Measurements from ENCODE around the gene CUBN.

CUBN gene

DNA sequence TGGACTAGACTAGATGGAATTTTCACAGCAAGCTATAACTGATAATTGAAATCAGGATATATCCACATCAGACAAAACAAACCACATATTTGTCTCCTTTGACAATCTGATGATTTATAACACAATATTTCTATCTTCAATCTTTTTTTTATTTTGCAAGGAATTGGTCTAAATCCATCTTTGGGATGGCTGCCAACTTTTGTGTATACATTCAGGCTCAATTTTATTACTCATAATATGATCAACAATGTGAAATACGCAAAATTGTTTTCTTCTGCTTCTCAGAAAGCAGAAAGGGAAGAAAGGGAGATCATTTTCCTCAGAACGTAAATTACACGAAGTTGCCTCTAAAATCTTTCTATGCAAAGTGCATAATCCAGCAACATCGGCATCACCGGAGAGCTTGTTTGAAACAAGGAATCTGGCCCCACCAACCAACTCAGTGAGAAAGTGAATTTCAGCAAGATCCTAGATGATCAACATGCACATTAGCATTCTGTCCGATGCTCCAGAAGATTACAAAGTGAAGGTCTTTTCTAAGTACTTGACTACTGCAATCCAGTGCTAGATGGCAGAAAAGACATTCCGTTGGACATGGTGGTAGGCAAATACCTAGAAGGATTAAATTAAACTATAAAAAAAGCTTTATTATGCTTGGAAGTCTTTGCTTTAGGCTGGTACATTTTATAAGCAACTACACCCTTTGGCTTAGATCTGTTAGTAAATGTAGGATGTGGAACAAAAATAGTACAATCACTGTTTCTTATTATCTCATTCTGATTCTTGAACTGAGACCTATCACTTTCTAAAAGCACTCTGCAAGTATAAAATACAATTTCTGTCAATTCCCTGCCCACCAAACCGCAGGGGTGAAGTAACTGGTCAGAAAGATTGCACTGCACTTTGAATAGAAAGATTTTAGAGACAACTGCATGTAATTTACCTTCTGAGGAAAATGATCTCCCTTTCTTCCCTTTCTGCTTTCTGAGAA is 186.0 kb downstream of the CUBN start:
- TF ChIP-seq SPI1 (IDR thresholded peaks at IDR 0.05; ENCODE audit: borderline replicate concordance, low read depth) (no peak), GABPA (IDR thresholded peaks at IDR 0.05; ENCODE audit: low read depth) (no peak), POLR2AphosphoS5 (IDR thresholded peaks at IDR 0.05; ENCODE audit: low read depth) (no peak)
- TF ChIP-seq, protein P1, sequence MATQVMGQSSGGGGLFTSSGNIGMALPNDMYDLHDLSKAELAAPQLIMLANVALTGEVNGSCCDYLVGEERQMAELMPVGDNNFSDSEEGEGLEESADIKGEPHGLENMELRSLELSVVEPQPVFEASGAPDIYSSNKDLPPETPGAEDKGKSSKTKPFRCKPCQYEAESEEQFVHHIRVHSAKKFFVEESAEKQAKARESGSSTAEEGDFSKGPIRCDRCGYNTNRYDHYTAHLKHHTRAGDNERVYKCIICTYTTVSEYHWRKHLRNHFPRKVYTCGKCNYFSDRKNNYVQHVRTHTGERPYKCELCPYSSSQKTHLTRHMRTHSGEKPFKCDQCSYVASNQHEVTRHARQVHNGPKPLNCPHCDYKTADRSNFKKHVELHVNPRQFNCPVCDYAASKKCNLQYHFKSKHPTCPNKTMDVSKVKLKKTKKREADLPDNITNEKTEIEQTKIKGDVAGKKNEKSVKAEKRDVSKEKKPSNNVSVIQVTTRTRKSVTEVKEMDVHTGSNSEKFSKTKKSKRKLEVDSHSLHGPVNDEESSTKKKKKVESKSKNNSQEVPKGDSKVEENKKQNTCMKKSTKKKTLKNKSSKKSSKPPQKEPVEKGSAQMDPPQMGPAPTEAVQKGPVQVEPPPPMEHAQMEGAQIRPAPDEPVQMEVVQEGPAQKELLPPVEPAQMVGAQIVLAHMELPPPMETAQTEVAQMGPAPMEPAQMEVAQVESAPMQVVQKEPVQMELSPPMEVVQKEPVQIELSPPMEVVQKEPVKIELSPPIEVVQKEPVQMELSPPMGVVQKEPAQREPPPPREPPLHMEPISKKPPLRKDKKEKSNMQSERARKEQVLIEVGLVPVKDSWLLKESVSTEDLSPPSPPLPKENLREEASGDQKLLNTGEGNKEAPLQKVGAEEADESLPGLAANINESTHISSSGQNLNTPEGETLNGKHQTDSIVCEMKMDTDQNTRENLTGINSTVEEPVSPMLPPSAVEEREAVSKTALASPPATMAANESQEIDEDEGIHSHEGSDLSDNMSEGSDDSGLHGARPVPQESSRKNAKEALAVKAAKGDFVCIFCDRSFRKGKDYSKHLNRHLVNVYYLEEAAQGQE (IDR thresholded peaks at IDR 0.05; ENCODE audit: insufficient replicate concordance, low read depth) = no peak
- TF ChIP-seq, protein P2, sequence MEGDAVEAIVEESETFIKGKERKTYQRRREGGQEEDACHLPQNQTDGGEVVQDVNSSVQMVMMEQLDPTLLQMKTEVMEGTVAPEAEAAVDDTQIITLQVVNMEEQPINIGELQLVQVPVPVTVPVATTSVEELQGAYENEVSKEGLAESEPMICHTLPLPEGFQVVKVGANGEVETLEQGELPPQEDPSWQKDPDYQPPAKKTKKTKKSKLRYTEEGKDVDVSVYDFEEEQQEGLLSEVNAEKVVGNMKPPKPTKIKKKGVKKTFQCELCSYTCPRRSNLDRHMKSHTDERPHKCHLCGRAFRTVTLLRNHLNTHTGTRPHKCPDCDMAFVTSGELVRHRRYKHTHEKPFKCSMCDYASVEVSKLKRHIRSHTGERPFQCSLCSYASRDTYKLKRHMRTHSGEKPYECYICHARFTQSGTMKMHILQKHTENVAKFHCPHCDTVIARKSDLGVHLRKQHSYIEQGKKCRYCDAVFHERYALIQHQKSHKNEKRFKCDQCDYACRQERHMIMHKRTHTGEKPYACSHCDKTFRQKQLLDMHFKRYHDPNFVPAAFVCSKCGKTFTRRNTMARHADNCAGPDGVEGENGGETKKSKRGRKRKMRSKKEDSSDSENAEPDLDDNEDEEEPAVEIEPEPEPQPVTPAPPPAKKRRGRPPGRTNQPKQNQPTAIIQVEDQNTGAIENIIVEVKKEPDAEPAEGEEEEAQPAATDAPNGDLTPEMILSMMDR (IDR thresholded peaks at IDR 0.05; ENCODE audit: insufficient read depth, low read length) = no peak
- DNase-seq (ENCODE audit: low read depth in 1 of 2, low spot score in 1 of 2) = no peak
- no peak overlapping the region for H3K27ac ChIP-seq (replicated peaks)
- H3K4me3 ChIP-seq (replicated peaks; ENCODE audit: insufficient read depth, low read length) = no peak overlapping the region
- H3K27me3 ChIP-seq (ENCODE audit: insufficient read depth, poor library complexity, severe bottlenecking) = no peaks in the 10 kb centered on the region

DNA sequence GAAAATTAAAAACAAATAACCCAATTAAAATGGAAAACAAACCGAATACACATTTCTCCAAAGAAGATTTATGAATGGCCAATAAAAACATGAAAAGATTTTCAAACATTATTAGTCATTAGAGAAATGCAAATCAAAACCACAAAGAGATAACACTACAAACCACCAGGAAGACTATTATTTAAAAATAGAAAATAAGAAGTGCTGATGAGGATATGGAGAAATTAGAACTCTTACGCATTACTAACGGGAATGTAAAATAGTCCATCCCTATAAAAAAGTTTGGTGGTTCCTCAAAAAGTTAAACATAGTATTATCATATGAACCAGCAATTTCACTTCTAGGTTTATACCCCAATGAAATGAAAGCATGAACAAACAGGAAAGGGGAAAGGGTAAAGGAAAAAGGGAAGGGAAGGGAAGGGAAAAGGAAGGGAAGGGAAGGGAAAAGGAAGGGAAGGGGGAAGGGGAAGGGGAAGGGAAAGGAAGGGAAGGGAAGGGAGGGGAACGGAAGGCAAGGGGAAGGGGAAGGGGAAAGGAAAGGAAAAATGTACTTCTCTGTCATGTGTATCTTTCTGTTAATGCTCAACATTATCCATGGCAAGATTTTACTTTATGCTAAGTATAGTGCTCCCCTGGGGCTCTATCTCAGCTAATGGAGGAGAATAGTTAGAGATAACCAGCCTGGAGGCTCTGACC is 187.1 kb downstream of the CUBN start:
- Histone ChIP-seq H3K4me3 (replicated peaks; ENCODE audit: insufficient read depth, low read length) (no peak overlapping the region), H3K27me3 (ENCODE audit: insufficient read depth, poor library complexity, severe bottlenecking) (no peaks in the 10 kb centered on the region), H3K27ac (replicated peaks) (no peak overlapping the region)
- no peak for TF ChIP-seq POLR2AphosphoS5 (IDR thresholded peaks at IDR 0.05; ENCODE audit: low read depth)
- TF ChIP-seq, protein P2 (IDR thresholded peaks at IDR 0.05; ENCODE audit: insufficient read depth, low read length) = no peak
- TF ChIP-seq SPI1 (IDR thresholded peaks at IDR 0.05; ENCODE audit: borderline replicate concordance, low read depth) = no peak
- TF ChIP-seq, protein P1 (IDR thresholded peaks at IDR 0.05; ENCODE audit: insufficient replicate concordance, low read depth) = no peak
- no peak for TF ChIP-seq GABPA (IDR thresholded peaks at IDR 0.05; ENCODE audit: low read depth)
- DNase-seq (ENCODE audit: low read depth in 1 of 2, low spot score in 1 of 2) = no peak

DNA sequence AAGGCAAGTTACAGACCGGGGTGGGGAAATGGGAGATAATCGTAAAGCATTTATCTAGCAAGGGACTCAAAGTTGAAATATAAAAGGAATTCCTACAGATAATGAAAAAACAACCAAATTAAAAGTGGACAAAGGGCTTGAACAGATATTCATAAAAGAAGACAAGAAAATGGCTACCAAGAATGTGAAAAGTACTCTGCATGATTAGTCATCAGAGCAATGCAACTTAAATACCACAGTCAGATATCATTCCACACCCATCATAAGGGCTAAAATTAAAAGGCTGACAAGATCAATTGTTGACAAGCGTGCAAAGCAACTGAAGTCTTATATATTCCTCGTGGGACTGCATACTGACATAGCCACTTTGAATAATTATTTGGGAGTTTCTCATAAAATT is 187.7 kb downstream of the CUBN start:
- TF ChIP-seq, protein P2 (IDR thresholded peaks at IDR 0.05; ENCODE audit: insufficient read depth, low read length) = no peak
- TF ChIP-seq GABPA (IDR thresholded peaks at IDR 0.05; ENCODE audit: low read depth) = no peak
- TF ChIP-seq, protein P1 (IDR thresholded peaks at IDR 0.05; ENCODE audit: insufficient replicate concordance, low read depth) = no peak
- TF ChIP-seq SPI1 (IDR thresholded peaks at IDR 0.05; ENCODE audit: borderline replicate concordance, low read depth) = no peak
- no peak for TF ChIP-seq POLR2AphosphoS5 (IDR thresholded peaks at IDR 0.05; ENCODE audit: low read depth)
- no peak for DNase-seq (ENCODE audit: low read depth in 1 of 2, low spot score in 1 of 2)
- no peak overlapping the region for H3K27ac ChIP-seq (replicated peaks)

More for the DNA sequence above, 187.7 kb downstream of the CUBN start:
- H3K4me3 ChIP-seq (replicated peaks; ENCODE audit: insufficient read depth, low read length) = no peak overlapping the region
- no peaks in the 10 kb centered on the region for H3K27me3 ChIP-seq (ENCODE audit: insufficient read depth, poor library complexity, severe bottlenecking)
